HCT116 (cell line): ENCODE measurements around the gene OARD1. TPM values are rescaled to one million over a fixed set of nuclear protein-coding genes. Genes with fewer than 3 reads are reported as not detected.

Source experiments
- ATAC-seq: fragments of 200-7000 bp; cut with Tn5 transposase; 2 replicates; pipeline ENCODE4 v1.9.1; 2020; ENCODE audit warnings: mild to moderate bottlenecking, moderate library complexity
- BruUV-seq: library from RNA; stranded (reverse); fragments of 400-500 nt; replicated peaks from 2 replicates; lab custom pipeline; 2021; lab: Mats Ljungman, UMichigan
- CTCF ChIA-PET: fragments of 300-600 bp; sonication (Branson Sonifier 250); formaldehyde crosslinking; loops from one replicate; lab custom pipeline; 2021; ENCODE audit warnings: antibody characterized with exemption; lab: Charles Lee
- POLR2A ChIA-PET: fragments of 300-600, 350-600 bp; sonication (Branson Sonifier 250); formaldehyde crosslinking; loops from one replicate; lab custom pipeline; 2021; ENCODE audit warnings: antibody characterized with exemption; lab: Charles Lee
- RAD21 ChIA-PET, 2 experiments: fragments of 300-600 bp; sonication (Branson Sonifier 250); formaldehyde crosslinking; loops; one replicate each; lab custom pipeline; 2023; ENCODE audit warnings: low total read pairs in 2 of 2; ENCODE audit not compliant: uncharacterized antibody in 2 of 2, unreplicated experiment in 2 of 2, low non-redundant PET in 1 of 2; lab: Charles Lee
- DNase-seq: peaks from one replicate; pipeline ENCODE4 v3.0.0-alpha.2; 2010; ENCODE audit warnings: low read depth, low spot score
- H2AFZ ChIP-seq: fragments of 200-600 bp; shearing (Covaris generic), sonication (generic); 2 replicates; pipeline ENCODE4 v1.6.1; 2017; ENCODE audit warnings: low read depth, mixed run types, mixed read lengths, antibody characterized with exemption, low read length; ENCODE audit not compliant: poor library complexity, severe bottlenecking
- H3K27ac ChIP-seq: 2 replicates; pipeline ENCODE4 v1.5.1; 2012; ENCODE audit warnings: low read depth, low read length
- H3K27me3 ChIP-seq: fragments of 200-600 bp; sonication (generic); 2 replicates; pipeline ENCODE4 v1.6.1; 2016; ENCODE audit warnings: mixed run types, low read length, mixed read lengths; ENCODE audit not compliant: insufficient read depth
- H3K36me3 ChIP-seq, 2 experiments: fragments of 200-500 bp in 1 of 2; fragments of 200-600 bp in 1 of 2; sonication (Bioruptor generic) in 1 of 2; sonication (generic) in 1 of 2; 2 replicates each; pipeline versions ENCODE4 v1.5.1 to v1.6.1; 2014 to 2016; ENCODE audit warnings: low read length in 2 of 2, inconsistent platforms in 1 of 2, mixed read lengths in 1 of 2, mixed run types in 1 of 2; ENCODE audit not compliant: insufficient read depth in 2 of 2, control insufficient read depth in 1 of 2
- H3K4me1 ChIP-seq, 2 experiments: fragments of 200-600 bp in 1 of 2; sonication (generic) in 1 of 2; 2 replicates each; pipeline versions ENCODE4 v1.5.1 to v1.6.1; 2012 to 2017; ENCODE audit warnings: low read length in 2 of 2, inconsistent platforms in 1 of 2, mild to moderate bottlenecking in 1 of 2, mixed read lengths in 1 of 2, mixed run types in 1 of 2, moderate library complexity in 1 of 2; ENCODE audit not compliant: insufficient read depth in 2 of 2, control insufficient read depth in 1 of 2
- H3K4me2 ChIP-seq: fragments of 200-600 bp; sonication (generic); 2 replicates; pipeline ENCODE4 v1.6.1; 2017; ENCODE audit warnings: mixed run types, low read length, mixed read lengths
- H3K4me3 ChIP-seq, 2 experiments: fragments of 200-600 bp in 1 of 2; sonication (generic) in 1 of 2; replicated peaks in 1 of 2; 2 replicates each; pipeline ENCODE4 v1.5.1; 2011 to 2016; ENCODE audit warnings: low read length in 2 of 2, control low read depth in 1 of 2, low read depth in 1 of 2, mild to moderate bottlenecking in 1 of 2, mixed read lengths in 1 of 2, mixed run types in 1 of 2
- H3K79me2 ChIP-seq: fragments of 200-600 bp; sonication (generic); 2 replicates; pipeline ENCODE4 v1.6.1; 2017; ENCODE audit warnings: mild to moderate bottlenecking, mixed run types, low read length, moderate library complexity, mixed read lengths; ENCODE audit not compliant: insufficient read depth
- H3K9ac ChIP-seq: fragments of 200-600 bp; sonication (generic); 2 replicates; pipeline ENCODE4 v1.6.1; 2016; ENCODE audit warnings: low read length, mixed read lengths
- H3K9me2 ChIP-seq: fragments of 200-600 bp; sonication (generic), shearing (Covaris generic); 2 replicates; pipeline ENCODE4 v1.6.1; 2017; ENCODE audit warnings: mixed run types, mild to moderate bottlenecking, moderate library complexity; ENCODE audit not compliant: insufficient read depth
- H3K9me3 ChIP-seq, 2 experiments: fragments of 200-500 bp in 1 of 2; fragments of 200-600 bp in 1 of 2; sonication (Bioruptor generic) in 1 of 2; sonication (generic) in 1 of 2; 2 replicates each; pipeline ENCODE4 v1.6.1; 2014 to 2017; ENCODE audit warnings: low read length in 2 of 2, mixed read lengths in 2 of 2, inconsistent platforms in 1 of 2, low read depth in 1 of 2, mild to moderate bottlenecking in 1 of 2, mixed run types in 1 of 2, moderate library complexity in 1 of 2; ENCODE audit not compliant: control insufficient read depth in 1 of 2, insufficient read depth in 1 of 2
- H4K20me1 ChIP-seq: fragments of 200-600 bp; sonication (generic), shearing (Covaris generic); 2 replicates; pipeline ENCODE4 v1.6.1; 2017; ENCODE audit warnings: mixed run types, mild to moderate bottlenecking, moderate library complexity; ENCODE audit not compliant: insufficient read depth
- ATF3 ChIP-seq: IDR thresholded peaks from 2 replicates; pipeline ENCODE4 v1.6.1; 2012
- CBX3 ChIP-seq: IDR thresholded peaks from 2 replicates; pipeline ENCODE4 v1.6.1; 2012; ENCODE audit warnings: low read depth
- EGR1 ChIP-seq: IDR thresholded peaks from 2 replicates; pipeline ENCODE4 v1.6.1; 2012; ENCODE audit warnings: low read depth
- ELF1 ChIP-seq: IDR thresholded peaks from 2 replicates; pipeline ENCODE4 v1.6.1; 2012; ENCODE audit warnings: low read depth, borderline replicate concordance
- POLR2A ChIP-seq: IDR thresholded peaks from 2 replicates; pipeline ENCODE4 v1.7.0; 2011; ENCODE audit warnings: borderline replicate concordance; ENCODE audit not compliant: insufficient read depth, insufficient read length; ENCODE audit errors: extremely low read depth
- POLR2AphosphoS5 ChIP-seq: IDR thresholded peaks from 2 replicates; pipeline ENCODE4 v1.6.1; 2011; ENCODE audit warnings: mild to moderate bottlenecking, low read depth, low read length, moderate library complexity
- RAD21 ChIP-seq: IDR thresholded peaks from 2 replicates; pipeline ENCODE4 v1.6.1; 2012; ENCODE audit warnings: low read depth, mild to moderate bottlenecking
- SIN3A ChIP-seq: IDR thresholded peaks from 2 replicates; pipeline ENCODE4 v1.6.1; 2012; ENCODE audit warnings: low read depth
- SP1 ChIP-seq: IDR thresholded peaks from 2 replicates; pipeline ENCODE4 v1.6.1; 2012; ENCODE audit warnings: low read depth
- TCF7L2 ChIP-seq: IDR thresholded peaks from 2 replicates; pipeline ENCODE4 v1.7.0; 2011; ENCODE audit warnings: borderline replicate concordance, inconsistent platforms; ENCODE audit not compliant: insufficient read depth, insufficient read length; ENCODE audit errors: extremely low read depth
- intact Hi-C: fragments of 100-400 bp; cut with micrococcal nuclease; formaldehyde crosslinking; loops from 2 replicates; pipeline ENCODE4 v1.10.0; 2022
- total RNA-seq: library from RNA; stranded (reverse); gene quantifications from one replicate; pipeline ENCODE4 v1.2.1, GENCODE V29; 2021; ENCODE audit not compliant: unreplicated experiment
- TF ChIP-seq, protein P1 (sequence below): IDR thresholded peaks from 2 replicates; pipeline ENCODE4 v1.6.1; 2011; ENCODE audit warnings: mild to moderate bottlenecking, low read length, moderate library complexity; ENCODE audit not compliant: insufficient replicate concordance; ENCODE audit errors: extremely low read depth
- TF ChIP-seq, protein P2 (sequence below): IDR thresholded peaks from 2 replicates; pipeline ENCODE4 v1.6.1; 2012

Gene OARD1
- total RNA-seq, 1 experiment from 2014 or later: 28.7 TPM

- DNase-seq: no peak
Measured at GRCh38 chr6:41071501-41071922, 644 bp downstream of the OARD1 start.

More at GRCh38 chr6:41071501-41071922, 644 bp downstream of the OARD1 start:
- no peaks in the 10 kb centered on the region for H3K9me3 ChIP-seq
- peaks cover 7 to 16% of the 10 kb centered on the region in 2 experiments; a peak in 3 of 4 replicates for H3K4me1 ChIP-seq
- intact Hi-C loops: no loop called here
- peak overlapping the region; percentile 94 for H3K9ac ChIP-seq
- BruUV-seq: TSS peak; percentile 60
- no peaks in the 10 kb centered on the region for H3K9me2 ChIP-seq
- no peaks in the 10 kb centered on the region for H4K20me1 ChIP-seq
- H3K27ac ChIP-seq: peak overlapping the region; percentile 98
- ChIA-PET POLR2A (no interaction called here), RAD21 (no interaction called here), CTCF (interaction anchor here (2.8 kb wide), 1 partner anchor 31 kb away, joined by 9 read pairs; the partner anchor contains the start of gene UNC5CL)
- TF ChIP-seq POLR2A: no peak
- TF ChIP-seq POLR2AphosphoS5: peak; percentile 74; the same call in 1 of the 2 replicates
- TF ChIP-seq SIN3A: 0 out of 2 replicates have a peak, but pooled peaks have one; percentile 55
- no peak for TF ChIP-seq SP1
- TF ChIP-seq ATF3: no peak
- TF ChIP-seq ELF1: no peak
- 0 out of 2 replicates have a peak, but pooled peaks have one; percentile 6 for TF ChIP-seq CBX3
- TF ChIP-seq RAD21: no peak
- TF ChIP-seq, protein P1, sequence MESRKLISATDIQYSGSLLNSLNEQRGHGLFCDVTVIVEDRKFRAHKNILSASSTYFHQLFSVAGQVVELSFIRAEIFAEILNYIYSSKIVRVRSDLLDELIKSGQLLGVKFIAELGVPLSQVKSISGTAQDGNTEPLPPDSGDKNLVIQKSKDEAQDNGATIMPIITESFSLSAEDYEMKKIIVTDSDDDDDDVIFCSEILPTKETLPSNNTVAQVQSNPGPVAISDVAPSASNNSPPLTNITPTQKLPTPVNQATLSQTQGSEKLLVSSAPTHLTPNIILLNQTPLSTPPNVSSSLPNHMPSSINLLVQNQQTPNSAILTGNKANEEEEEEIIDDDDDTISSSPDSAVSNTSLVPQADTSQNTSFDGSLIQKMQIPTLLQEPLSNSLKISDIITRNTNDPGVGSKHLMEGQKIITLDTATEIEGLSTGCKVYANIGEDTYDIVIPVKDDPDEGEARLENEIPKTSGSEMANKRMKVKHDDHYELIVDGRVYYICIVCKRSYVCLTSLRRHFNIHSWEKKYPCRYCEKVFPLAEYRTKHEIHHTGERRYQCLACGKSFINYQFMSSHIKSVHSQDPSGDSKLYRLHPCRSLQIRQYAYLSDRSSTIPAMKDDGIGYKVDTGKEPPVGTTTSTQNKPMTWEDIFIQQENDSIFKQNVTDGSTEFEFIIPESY: no peak
- TF ChIP-seq, protein P2, sequence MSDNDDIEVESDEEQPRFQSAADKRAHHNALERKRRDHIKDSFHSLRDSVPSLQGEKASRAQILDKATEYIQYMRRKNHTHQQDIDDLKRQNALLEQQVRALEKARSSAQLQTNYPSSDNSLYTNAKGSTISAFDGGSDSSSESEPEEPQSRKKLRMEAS: 0 out of 2 replicates have a peak, but pooled peaks have one; percentile 9
- no peak for TF ChIP-seq EGR1
- TF ChIP-seq TCF7L2: no peak
- peaks cover 45% of the 10 kb centered on the region for H3K79me2 ChIP-seq
- no peaks in the 10 kb centered on the region for H3K36me3 ChIP-seq
- peak overlapping the region; percentile 67 to 77 for H3K4me3 ChIP-seq
- no peak for ATAC-seq
- H3K27me3 ChIP-seq: no peaks in the 10 kb centered on the region
- no peak overlapping the region for H2AFZ ChIP-seq
- peak overlapping the region; percentile 93 for H3K4me2 ChIP-seq
